Measurements from ENCODE around the gene PGRMC1. TPM values are rescaled to one million over a fixed set of nuclear protein-coding genes. Genes with fewer than 3 reads are reported as not detected.
A peak's percentile ranks its signal among the peaks of the same experiment; 100 is the strongest.

PGRMC1 gene
- total and polyA plus RNA-seq, 9 of the 15 experiments (the other 6 are each of a cell fraction or from before 2014, with no cell fraction given), result 27.4 to 115 (median 90.3) TPM

- TF ChIP-seq, protein P1, sequence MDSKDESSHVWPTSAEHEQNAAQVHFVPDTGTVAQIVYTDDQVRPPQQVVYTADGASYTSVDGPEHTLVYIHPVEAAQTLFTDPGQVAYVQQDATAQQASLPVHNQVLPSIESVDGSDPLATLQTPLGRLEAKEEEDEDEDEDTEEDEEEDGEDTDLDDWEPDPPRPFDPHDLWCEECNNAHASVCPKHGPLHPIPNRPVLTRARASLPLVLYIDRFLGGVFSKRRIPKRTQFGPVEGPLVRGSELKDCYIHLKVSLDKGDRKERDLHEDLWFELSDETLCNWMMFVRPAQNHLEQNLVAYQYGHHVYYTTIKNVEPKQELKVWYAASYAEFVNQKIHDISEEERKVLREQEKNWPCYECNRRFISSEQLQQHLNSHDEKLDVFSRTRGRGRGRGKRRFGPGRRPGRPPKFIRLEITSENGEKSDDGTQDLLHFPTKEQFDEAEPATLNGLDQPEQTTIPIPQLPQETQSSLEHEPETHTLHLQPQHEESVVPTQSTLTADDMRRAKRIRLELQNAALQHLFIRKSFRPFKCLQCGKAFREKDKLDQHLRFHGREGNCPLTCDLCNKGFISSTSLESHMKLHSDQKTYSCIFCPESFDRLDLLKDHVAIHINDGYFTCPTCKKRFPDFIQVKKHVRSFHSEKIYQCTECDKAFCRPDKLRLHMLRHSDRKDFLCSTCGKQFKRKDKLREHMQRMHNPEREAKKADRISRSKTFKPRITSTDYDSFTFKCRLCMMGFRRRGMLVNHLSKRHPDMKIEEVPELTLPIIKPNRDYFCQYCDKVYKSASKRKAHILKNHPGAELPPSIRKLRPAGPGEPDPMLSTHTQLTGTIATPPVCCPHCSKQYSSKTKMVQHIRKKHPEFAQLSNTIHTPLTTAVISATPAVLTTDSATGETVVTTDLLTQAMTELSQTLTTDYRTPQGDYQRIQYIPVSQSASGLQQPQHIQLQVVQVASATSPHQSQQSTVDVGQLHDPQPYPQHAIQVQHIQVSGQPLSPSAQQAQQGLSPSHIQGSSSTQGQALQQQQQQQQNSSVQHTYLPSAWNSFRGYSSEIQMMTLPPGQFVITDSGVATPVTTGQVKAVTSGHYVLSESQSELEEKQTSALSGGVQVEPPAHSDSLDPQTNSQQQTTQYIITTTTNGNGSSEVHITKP (IDR thresholded peaks at IDR 0.05; ENCODE audit: partially characterized antibody), result no peak
Observed at GRCh38 chrX:119237562-119237942, 1.5 kb downstream of the PGRMC1 start (continued).

- Histone ChIP-seq H3K36me3 (ENCODE audit: control insufficient read depth, insufficient read depth, low read length) (peaks cover 47% of the 10 kb centered on the region), H3K4me2 (ENCODE audit: insufficient read depth, low read length) (peak overlapping the region; percentile 97), H2AFZ (ENCODE audit: low read depth, low read length) (no peak overlapping the region), H3K27ac (ENCODE audit: extremely low read depth, low read depth, low read length) (peak overlapping the region; percentile 63; the same call in 2 of the 3 replicates), H3K4me3 (no peak overlapping the region), H3K9me1 (ENCODE audit: control insufficient read depth, insufficient read depth, low read length) (peaks cover 3% of the 10 kb centered on the region), H3K9ac (ENCODE audit: insufficient read depth in 1 of 2, low read depth in 2 of 2, low read length in 2 of 2) (no peak overlapping the region; a peak in 1 of 4 replicates), H3K27me3 (ENCODE audit: control insufficient read depth in 2 of 2, insufficient read depth in 2 of 2, low read length in 2 of 2) (peaks cover 0 to 4% of the 10 kb centered on the region in 2 experiments; a peak in 2 of 5 replicates), H3K4me1 (replicated peaks in 1 of 2; ENCODE audit: control insufficient read depth in 2 of 2, insufficient read depth in 2 of 2, low read length in 2 of 2) (peaks cover 9 to 10% of the 10 kb centered on the region in 2 experiments), H3K9me3 (replicated peaks; ENCODE audit: control insufficient read depth, insufficient read depth, low read depth, low read length) (no peaks in the 10 kb centered on the region), H4K20me1 (replicated peaks; ENCODE audit: control insufficient read depth, insufficient read depth, low read length) (no peaks in the 10 kb centered on the region; the same call in none of the 2 replicates), H3K79me2 (ENCODE audit: control insufficient read depth, insufficient read depth, low read length) (peaks cover 46% of the 10 kb centered on the region)
- no TSS peak for BruUV-seq (replicated peaks)
- POLR2A ChIA-PET, result interaction anchor here (0.6 to 1.9 kb wide), 5 partner anchors 10 to 62 kb away, joined by 3 to 9 read pairs (median 3); no protein-coding TSS in a partner anchor
- in situ Hi-C loops (cut with MboI), result no loop called here
- FAIRE-seq (no peak), DNase-seq (ENCODE audit: extremely low read depth in 1 of 4, low spot score in 3 of 4) (peak in 2 of 4 experiments; percentile 5 to 31), ATAC-seq (no peak)
- intact Hi-C loops (cut with micrococcal nuclease), result no loop called here
- CTCF ChIA-PET (ENCODE audit: low intra/inter-chr PET ratio), result no interaction called here
- WGBS (ENCODE audit: insufficient coverage, low coverage, missing lambda C conversion rate), result 43% methylated on average over 3 of the region's 3 CpGs
- TF ChIP-seq PHF8 (IDR thresholded peaks at IDR 0.05; ENCODE audit: borderline replicate concordance, low read length) (no peak), ZBTB5 (IDR thresholded peaks at IDR 0.05) (no peak), ZNF79 (CRISPR knock-in tag; IDR thresholded peaks at IDR 0.05; ENCODE audit: low read depth) (no peak), ZNF764 (CRISPR knock-in tag; IDR thresholded peaks at IDR 0.05; ENCODE audit: low read depth) (no peak), C11orf30 (IDR thresholded peaks at IDR 0.05; ENCODE audit: low read depth) (peak; percentile 62), KAT2B (IDR thresholded peaks at IDR 0.05; ENCODE audit: low read depth, low read length) (no peak), CHAMP1 (IDR thresholded peaks at IDR 0.05) (no peak), MAFG (tag; conservative IDR thresholded peaks at IDR 0.05) (peak; percentile 53), ATF7 (IDR thresholded peaks at IDR 0.05) (no peak), POLR2AphosphoS2 (IDR thresholded peaks at IDR 0.05; ENCODE audit: low read length) (no peak)
- TF ChIP-seq, protein P2, sequence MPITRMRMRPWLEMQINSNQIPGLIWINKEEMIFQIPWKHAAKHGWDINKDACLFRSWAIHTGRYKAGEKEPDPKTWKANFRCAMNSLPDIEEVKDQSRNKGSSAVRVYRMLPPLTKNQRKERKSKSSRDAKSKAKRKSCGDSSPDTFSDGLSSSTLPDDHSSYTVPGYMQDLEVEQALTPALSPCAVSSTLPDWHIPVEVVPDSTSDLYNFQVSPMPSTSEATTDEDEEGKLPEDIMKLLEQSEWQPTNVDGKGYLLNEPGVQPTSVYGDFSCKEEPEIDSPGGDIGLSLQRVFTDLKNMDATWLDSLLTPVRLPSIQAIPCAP (CRISPR knock-in tag; IDR thresholded peaks at IDR 0.05; ENCODE audit: borderline replicate concordance), result no peak
Observed at GRCh38 chrX:119238557-119238956, 2.5 kb downstream of the PGRMC1 start.

Measured in K562 (cell line).